Anterior cingulate cortex (tissue), 58 donors: Measurements from ENCODE around the gene TTC5.
A peak's percentile ranks its signal among the peaks of the same experiment; 100 is the strongest.
"Not testable (repeated sequence)": the region's sequence is repeated elsewhere in the genome, so short reads cannot be mapped to it uniquely, and the experiment has no call there.

ENCODE experiments used
- DNase-seq, 58 donors: peaks; one replicate each; lab custom pipeline; 2025; lab: John Stamatoyannopoulos, UW

Gene TTC5, protein sequence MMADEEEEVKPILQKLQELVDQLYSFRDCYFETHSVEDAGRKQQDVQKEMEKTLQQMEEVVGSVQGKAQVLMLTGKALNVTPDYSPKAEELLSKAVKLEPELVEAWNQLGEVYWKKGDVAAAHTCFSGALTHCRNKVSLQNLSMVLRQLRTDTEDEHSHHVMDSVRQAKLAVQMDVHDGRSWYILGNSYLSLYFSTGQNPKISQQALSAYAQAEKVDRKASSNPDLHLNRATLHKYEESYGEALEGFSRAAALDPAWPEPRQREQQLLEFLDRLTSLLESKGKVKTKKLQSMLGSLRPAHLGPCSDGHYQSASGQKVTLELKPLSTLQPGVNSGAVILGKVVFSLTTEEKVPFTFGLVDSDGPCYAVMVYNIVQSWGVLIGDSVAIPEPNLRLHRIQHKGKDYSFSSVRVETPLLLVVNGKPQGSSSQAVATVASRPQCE

GRCh38 chr14:20305265-20306078, at the start of gene TTC5:
Gene TTC5 (minus strand): TSS chr14:20305951. CDS start chr14:20305937, 14 bp downstream.
- peak in 57 of 58 donors; percentile 24 to 86 (median 68) for DNase-seq

DNA sequence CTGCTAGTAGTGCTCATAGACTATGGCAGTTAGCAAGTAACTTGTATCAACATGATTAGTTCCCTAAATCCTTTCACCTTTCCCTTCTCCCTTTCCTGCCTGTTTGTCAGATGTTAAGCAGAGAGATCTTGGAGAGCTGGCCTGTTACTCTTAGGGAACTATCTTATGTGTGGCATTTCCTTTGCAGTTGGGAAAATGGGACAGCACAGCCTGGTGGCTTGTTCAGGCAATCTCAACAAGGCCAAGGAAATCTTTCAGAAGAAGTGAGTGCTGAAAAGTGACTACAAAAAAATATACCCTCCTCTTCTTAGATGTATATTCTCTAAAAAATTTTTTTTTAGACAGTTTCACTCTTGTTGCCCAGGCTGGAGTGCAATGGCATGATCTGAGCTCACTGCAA, 45.1 kb upstream of the TTC5 start:
- DNase-seq: no peak

GRCh38 chr14:20350282-20350681, 44.5 kb upstream of the TTC5 start:
- no peak for DNase-seq

DNA sequence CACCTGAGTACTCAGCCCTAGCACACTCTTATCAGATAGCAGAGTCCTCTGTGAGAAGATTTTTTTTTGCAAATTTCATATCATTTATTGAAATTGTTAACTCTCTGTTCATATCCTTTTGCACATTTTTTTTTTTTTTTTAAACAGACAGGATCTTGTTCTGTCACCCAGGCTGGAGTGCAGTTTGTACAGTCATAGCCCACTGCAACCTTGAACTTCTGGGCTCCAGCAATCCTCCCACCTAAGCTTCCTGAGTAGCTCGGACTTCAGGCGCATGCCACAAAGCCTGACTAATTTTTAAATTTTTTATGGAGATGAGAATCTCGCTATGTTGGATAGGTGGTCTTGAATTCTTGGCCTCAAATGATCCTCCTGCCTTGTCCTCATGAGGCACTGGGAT, 42.0 kb upstream of the TTC5 start:
- no peak for DNase-seq

DNA sequence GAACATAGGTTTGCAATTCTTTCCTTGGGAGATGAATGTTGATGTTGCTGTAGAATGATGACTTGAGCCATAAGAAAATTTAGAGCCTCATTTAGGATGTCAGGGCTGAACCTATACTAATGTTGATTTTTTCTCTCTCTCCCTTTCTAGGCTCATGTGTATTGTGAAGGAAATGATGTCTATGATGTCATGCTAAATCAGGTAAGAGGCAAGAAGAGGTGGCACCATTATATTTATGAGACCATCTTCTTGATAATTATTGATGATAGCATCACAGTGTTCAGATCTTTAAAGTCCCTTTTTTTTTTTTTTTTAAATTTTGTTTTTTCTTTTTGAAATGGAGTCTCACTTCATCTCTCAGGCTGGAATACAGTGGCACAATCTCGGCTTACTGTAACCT, 41.0 kb upstream of the TTC5 start:
- no peak for DNase-seq

DNA sequence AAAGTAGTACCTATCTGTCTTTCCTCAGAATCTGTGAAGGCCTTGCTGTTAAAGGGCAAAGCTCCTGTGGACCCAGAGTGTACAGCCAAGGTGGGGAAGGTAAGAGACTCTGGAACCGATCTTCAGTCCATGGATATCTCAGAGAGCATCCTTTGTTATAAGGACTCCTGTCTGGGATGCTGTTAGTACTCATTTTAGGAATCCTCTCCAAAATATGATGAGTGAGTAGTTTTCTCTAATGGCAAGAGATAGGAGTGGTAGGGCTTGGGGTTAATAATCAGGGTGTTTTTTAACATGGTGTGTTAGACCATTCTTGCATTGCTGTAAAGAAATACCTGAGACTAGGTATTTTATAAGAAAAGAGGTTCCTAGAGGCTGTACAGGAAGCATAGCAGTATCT, 39.6 kb upstream of the TTC5 start:
- DNase-seq: no peak

DNA sequence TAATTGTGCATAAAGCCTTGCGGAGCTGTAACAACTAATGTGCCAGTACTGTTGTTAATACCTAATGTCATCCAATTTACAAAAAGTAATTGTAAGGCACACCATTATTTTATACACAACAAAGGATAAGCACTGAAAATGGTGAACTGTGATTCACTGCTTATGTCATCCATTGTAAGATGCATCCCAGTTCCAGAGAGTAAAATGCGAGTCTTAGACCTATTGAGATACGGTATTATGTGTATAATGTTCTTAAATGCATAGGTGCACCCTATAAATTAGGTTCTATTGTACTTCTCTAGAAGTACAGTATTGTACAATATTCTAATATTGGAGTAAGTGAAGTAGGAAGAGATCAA, 38.1 kb upstream of the TTC5 start:
- no peak for DNase-seq

- peak; percentile 85 to 100 (median 99) for DNase-seq
Measured at GRCh38 chr14:20343092-20343861, 37.5 kb upstream of the TTC5 start, which contains the start of gene PARP2. Gene PARP2 (plus strand): TSS chr14:20343635. CDS start chr14:20343642, 7 bp downstream.

DNA sequence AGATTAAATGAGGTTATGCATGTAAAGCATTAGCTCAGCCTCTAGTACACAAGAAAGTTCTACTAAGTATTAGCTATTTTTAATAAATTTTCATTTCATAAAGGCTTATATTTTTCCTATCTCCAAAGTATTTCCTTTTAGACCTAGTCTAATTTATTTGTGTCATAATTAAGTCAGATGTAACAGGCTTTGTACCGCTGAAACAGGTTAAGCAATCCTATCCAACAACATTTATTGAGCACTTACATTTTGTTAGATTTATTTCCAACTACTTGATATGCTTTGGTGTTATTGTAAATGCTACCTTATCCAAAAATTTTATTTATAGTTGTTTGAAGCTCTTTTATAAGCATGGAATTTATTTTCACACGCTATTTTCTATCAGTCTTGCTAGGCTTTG, 35.9 kb upstream of the TTC5 start:
- DNase-seq: no peak

GRCh38 chr14:20341032-20341431, 35.3 kb upstream of the TTC5 start:
- DNase-seq: not testable (repeated sequence)

DNA sequence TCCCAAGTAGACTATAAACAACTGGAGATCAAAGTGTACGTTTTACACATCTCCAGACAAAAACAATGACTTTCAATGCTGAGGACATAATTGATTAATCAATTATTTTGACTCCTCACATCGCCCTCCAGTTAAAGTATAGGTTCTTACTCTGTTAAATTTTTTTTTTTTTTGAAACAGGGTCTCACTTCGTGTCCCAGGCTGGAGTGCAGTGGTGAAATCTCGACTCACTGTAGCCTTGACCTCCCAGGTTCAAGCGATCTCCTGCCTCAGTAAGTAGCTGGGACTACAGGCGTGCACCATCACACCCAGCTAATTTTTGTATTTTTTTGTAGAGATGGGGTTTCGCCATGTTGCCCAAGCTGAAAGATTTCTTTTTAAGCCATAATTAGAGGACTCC, 28.3 kb upstream of the TTC5 start:
- no peak for DNase-seq

- no peak for DNase-seq
Measured at GRCh38 chr14:20333494-20333841, 27.7 kb upstream of the TTC5 start.

- DNase-seq: peak in 52 of 58 donors; percentile 3 to 86 (median 50)
Measured at GRCh38 chr14:20332788-20333493, 27.2 kb upstream of the TTC5 start, which contains the start of gene CCNB1IP1. Gene CCNB1IP1 (minus strand): TSS chr14:20333279. CDS start chr14:20316523, 16,756 bp downstream.

DNA sequence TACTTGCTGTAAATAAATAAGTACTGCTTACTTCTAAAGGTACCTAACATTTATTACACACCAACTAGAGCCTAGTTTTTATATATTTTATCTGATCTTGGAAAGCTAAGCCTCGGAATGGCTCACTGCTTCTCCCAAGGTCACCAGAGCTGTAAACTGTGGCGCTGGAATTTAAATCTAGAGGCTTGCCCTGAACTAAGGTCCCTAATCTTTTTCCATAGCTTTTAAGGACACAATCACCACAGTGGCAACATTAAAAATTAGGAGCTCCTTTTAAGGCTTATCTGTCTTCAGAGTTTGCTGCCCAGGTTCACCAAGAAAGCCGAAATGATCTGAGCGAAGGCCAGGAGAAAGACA, 26.7 kb upstream of the TTC5 start:
- DNase-seq: peak in 2 of 58 donors; percentile 3 to 33

DNA sequence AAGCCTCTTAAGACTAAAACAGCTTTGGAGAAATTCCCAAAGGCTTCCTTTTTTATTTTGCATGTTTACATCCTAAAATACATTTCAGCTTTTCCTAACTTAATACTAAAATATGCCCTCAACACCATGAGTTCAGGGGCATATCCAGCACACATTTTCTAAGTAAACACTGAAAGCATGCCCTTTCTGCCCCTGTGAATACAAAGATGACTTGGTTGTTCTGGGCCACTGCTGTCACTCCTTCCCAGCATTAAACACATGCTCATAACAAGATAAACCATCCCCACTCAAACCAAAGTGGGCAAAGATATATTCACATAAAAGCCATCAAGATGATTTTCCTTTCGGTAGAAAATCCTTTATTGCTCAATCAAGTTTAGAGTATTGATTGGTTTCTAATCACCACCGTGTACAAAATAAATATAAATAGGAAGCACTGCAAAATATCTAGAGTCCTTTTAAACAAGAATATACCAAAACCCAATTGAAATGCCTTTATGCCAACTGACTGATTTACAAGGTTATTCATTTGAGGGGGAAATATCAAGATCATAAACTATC, 25.4 kb upstream of the TTC5 start:
- DNase-seq: no peak

DNA sequence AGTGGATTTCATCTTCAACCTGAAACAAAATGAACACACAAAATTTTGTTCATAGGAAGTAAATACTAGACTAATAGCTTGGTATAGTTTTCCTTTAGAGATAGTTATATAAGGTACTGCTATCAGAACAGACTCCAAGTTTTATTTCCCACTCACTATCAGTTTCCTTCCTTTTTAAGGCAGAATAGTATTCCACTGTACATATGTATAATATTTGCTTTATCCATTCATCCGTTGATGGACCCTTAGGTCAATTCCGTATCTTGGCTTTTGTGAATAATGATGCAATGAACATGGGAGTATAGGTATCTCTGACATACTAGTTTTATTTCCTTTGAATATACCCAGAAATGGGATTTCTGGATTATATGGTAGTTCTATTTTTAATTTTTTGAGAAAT, 23.6 kb upstream of the TTC5 start:
- DNase-seq: no peak

DNA sequence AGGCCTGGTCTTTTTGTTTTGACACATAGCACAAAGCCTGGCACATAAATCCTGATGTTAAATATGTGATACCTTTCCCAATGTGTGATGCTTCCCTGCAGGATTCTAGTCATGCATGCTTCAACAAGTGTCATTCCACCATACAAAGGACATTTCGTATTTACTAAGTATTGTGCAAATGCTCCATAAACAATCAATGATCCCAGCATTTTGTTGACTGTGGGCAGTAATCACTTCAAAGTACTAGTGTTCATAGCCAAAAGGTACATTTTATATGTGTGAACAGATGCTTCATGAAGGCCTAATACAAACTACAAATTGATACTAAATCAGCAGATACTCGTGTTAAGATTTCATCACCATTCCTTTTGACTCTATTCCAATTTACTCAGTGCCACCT, 23.0 kb upstream of the TTC5 start:
- no peak for DNase-seq

DNA sequence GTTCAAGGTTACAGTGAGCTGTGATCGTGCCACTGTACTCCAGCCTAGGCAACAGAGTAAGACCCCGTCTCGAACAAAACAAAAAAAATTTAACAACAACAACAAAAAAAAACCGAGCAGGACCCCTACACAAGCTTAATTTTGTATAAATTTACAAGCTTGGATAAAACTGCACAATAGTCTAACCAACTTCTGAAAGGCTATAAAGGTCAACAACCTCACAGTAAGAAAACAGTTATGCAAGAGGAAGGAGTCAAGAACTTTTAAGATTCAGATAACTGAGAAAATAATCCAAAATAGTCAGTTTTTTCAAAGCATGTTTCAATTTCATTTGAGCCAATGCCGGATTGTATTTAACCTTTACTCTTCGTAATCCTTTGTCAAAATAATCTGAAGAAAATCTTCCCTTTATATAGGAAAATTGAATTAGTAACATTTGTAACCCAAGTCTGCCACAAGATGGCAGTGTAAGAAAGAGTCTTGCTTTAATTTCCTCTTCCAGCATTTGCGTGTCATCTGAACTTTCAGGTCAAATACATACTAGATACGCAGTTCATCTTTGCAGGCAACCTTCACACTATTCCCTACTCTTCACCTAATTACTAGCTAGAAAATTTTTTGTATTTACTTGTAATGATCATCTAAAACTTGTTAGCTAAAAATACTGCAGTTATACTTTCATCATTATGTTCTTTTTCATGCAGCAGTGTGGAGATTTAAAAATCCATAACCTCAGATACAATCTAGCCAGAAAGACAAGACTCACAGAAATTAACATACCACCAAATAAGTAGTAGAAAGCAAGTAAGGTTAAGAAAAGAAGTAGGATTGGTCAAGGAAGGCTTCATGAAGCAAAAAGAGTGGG, 21.5 kb upstream of the TTC5 start:
- DNase-seq: peak in 4 of 58 donors; percentile 5 to 63 (median 20)

- DNase-seq: no peak
Measured at GRCh38 chr14:20317720-20318119, 12.0 kb upstream of the TTC5 start.
